Esophagus squamous epithelium (tissue), 4 donors: Measurements from ENCODE around the gene SVIL.
"Not testable (repeated sequence)": the region's sequence is repeated elsewhere in the genome, so short reads cannot be mapped to it uniquely, and the experiment has no call there.

Experiments
- CTCF ChIP-seq, 6 experiments: fragments of 450-650 bp in 4 of 6; fragments of 200-600 bp in 2 of 6; sonication (generic) in 2 of 6; IDR thresholded peaks; one replicate each; pipeline ENCODE4 v1.5.1; 2016 to 2019; ENCODE audit warnings: antibody characterized with exemption in 6 of 6, mild to moderate bottlenecking in 4 of 6, moderate library complexity in 4 of 6
- POLR2A ChIP-seq, 4 donors: fragments of 450-650 bp; IDR thresholded peaks; one replicate each; pipeline ENCODE4 v1.6.1; 2017; ENCODE audit warnings: antibody characterized with exemption in 4 of 4, mild to moderate bottlenecking in 4 of 4, moderate library complexity in 3 of 4

DNA sequence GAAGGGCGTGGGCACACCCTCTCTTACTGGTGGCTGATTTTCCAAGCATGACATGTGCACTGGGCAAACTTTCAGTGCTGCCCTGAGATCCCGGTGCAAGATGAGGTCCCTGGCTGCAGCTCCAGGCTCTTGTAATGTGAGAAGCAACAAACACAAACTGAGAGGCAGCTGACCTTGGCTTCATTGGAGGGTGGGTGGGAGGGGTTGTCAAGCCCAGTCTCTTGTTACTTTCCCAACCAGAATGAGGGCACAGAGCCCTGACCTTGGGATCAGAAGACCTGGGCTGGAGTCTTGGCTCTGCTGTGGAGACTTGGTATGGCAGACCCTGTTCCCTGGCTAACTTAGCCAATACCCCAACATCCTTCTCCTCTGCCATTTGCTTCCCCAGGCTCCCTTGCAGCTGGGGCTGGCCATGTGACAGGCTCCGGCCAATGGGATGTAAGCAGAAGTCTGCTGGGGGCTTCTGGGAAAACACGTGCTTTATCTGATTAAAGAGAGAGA, 170.1 kb downstream of the SVIL start:
- not testable (repeated sequence) for TF ChIP-seq CTCF, POLR2A (IDR thresholded peaks at IDR 0.05)
